ENCODE results near the gene NMD3.

NMD3 gene

GRCh38 chr3:161291191-161291901, 70.2 kb downstream of the NMD3 start:
- no peak for DNase-seq

- DNase-seq: no peak
These were observed 72.3 kb downstream of the NMD3 start for GRCh38 chr3:161293381-161293780.

GRCh38 chr3:161295325-161295724, 74.2 kb downstream of the NMD3 start:
- DNase-seq: no peak

GRCh38 chr3:161296814-161297213, 75.7 kb downstream of the NMD3 start:
- DNase-seq: no peak
